Body of pancreas (tissue), 4 donors: ENCODE measurements around the gene CTIF. TPM values are rescaled to one million over a fixed set of nuclear protein-coding genes. Genes with fewer than 3 reads are reported as not detected.
A peak's percentile ranks its signal among the peaks of the same experiment; 100 is the strongest.

ENCODE experiments used
- ATAC-seq: fragments of 150-250 bp; one replicate; pipeline ENCODE4 v1.9.1; 2016
- DNase-seq, 4 donors: peaks; one replicate each; pipeline ENCODE4 v3.0.0-alpha.2; 2019
- H3K27ac ChIP-seq, 4 donors: fragments of 200-600 bp; sonication (generic); 1 replicate in 3 of 4; 2 replicates in 1 of 4; pipeline versions ENCODE4 v1.5.1 to v1.6.1; 2016 to 2019; ENCODE audit warnings: mild to moderate bottlenecking in 1 of 4, mixed read lengths in 1 of 4, moderate library complexity in 1 of 4
- H3K27me3 ChIP-seq, 2 donors: fragments of 200-600 bp; sonication (generic); one replicate each; pipeline ENCODE4 v1.6.0; 2016; ENCODE audit warnings: mild to moderate bottlenecking in 1 of 2
- H3K36me3 ChIP-seq, 2 donors: fragments of 200-600 bp; sonication (generic); replicated peaks in 1 of 2; 2 replicates each; pipeline ENCODE4 v1.5.1; 2016; ENCODE audit warnings: low read depth in 2 of 2; ENCODE audit not compliant: insufficient read depth in 1 of 2
- H3K4me1 ChIP-seq: fragments of 200-600 bp; sonication (generic); one replicate; pipeline ENCODE4 v1.6.0; 2016
- H3K4me3 ChIP-seq, 2 donors: fragments of 200-600 bp; sonication (generic); 1 replicate in 1 of 2; 2 replicates in 1 of 2; pipeline ENCODE4 v1.5.1; 2016 to 2019
- H3K9me3 ChIP-seq, 3 donors: fragments of 200-600 bp; sonication (generic); 1 replicate in 2 of 3; 2 replicates in 1 of 3; pipeline ENCODE4 v1.5.1; 2016
- POLR2A ChIP-seq, 3 donors: fragments of 450-650 bp; IDR thresholded peaks; one replicate each; pipeline ENCODE4 v1.6.1; 2016; ENCODE audit warnings: antibody characterized with exemption in 3 of 3, mild to moderate bottlenecking in 2 of 3
- whole genome bisulfite sequencing, 2 donors: methylation state at CpG; one replicate each; pipeline ENCODE4 v1.1.5; 2017; 5-methylcytosine and 5-hydroxymethylcytosine counted together
- intact Hi-C: fragments of 100-400 bp; cut with DNase I; formaldehyde crosslinking; loops from one replicate; pipeline ENCODE4 v1.15.1; 2023
- total RNA-seq, 2 donors: library from RNA; depleted of rRNA; stranded (reverse); fragments of >200 nt; gene quantifications; one replicate each; pipeline ENCODE4 v1.1.0, GENCODE V29; 2016
- TF ChIP-seq, protein P1 (sequence below), 7 experiments: fragments of 450-650 bp in 4 of 7; fragments of 200-600 bp in 3 of 7; sonication (generic) in 3 of 7; IDR thresholded peaks; one replicate each; pipeline ENCODE4 v1.5.1; 2016 to 2019; ENCODE audit warnings: antibody characterized with exemption in 7 of 7

Gene CTIF
- total RNA-seq, 2 donors from 2014 or later = 18.7 to 24.4 TPM

- intact Hi-C loops = no loop called here
- no peak overlapping the region for H3K4me3 ChIP-seq
- WGBS, 2 donors = 87 to 94% methylated on average over 7 of the region's 7 CpGs
- ATAC-seq (no peak), DNase-seq (no peak)
- H3K36me3 ChIP-seq = no peaks in the 10 kb centered on the region
- H3K27me3 ChIP-seq = no peaks in the 10 kb centered on the region
- TF ChIP-seq, protein P1, sequence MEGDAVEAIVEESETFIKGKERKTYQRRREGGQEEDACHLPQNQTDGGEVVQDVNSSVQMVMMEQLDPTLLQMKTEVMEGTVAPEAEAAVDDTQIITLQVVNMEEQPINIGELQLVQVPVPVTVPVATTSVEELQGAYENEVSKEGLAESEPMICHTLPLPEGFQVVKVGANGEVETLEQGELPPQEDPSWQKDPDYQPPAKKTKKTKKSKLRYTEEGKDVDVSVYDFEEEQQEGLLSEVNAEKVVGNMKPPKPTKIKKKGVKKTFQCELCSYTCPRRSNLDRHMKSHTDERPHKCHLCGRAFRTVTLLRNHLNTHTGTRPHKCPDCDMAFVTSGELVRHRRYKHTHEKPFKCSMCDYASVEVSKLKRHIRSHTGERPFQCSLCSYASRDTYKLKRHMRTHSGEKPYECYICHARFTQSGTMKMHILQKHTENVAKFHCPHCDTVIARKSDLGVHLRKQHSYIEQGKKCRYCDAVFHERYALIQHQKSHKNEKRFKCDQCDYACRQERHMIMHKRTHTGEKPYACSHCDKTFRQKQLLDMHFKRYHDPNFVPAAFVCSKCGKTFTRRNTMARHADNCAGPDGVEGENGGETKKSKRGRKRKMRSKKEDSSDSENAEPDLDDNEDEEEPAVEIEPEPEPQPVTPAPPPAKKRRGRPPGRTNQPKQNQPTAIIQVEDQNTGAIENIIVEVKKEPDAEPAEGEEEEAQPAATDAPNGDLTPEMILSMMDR (IDR thresholded peaks at IDR 0.05) = no peak
- no peak for TF ChIP-seq POLR2A (IDR thresholded peaks at IDR 0.05)
- no peak overlapping the region for H3K27ac ChIP-seq
- H3K4me1 ChIP-seq = no peaks in the 10 kb centered on the region
- H3K9me3 ChIP-seq = no peaks in the 10 kb centered on the region
Observed at GRCh38 chr18:48707636-48708296, 168.9 kb downstream of the CTIF start.

DNA sequence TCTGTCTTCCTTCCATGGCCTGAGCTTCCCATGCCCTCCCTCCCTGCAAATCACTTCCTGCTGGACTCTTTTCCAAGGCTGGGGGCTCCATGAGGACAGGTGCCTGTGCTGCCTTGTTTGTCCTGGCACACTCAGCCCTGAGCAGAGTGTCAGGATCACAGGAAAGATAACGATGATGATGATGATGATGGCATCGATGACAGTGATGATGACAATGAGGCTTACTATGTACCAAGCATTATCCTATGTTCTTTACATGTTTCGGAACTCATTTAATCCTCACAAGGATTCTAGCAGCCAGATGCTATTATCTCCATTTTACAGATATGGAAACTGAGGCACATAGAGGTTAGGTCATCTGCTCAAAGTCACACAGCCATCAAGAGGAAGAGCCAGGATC lies 170.0 kb downstream of the CTIF start:
- Histone ChIP-seq H3K27ac (no peak overlapping the region), H3K4me3 (no peak overlapping the region), H3K36me3 (no peaks in the 10 kb centered on the region), H3K9me3 (no peaks in the 10 kb centered on the region), H3K27me3 (no peaks in the 10 kb centered on the region), H3K4me1 (no peaks in the 10 kb centered on the region)
- no peak for TF ChIP-seq POLR2A (IDR thresholded peaks at IDR 0.05)
- TF ChIP-seq, protein P1 (IDR thresholded peaks at IDR 0.05) = no peak
- DNase-seq (no peak), ATAC-seq (no peak)
- 64 to 80% methylated on average over 3 of the region's 3 CpGs for WGBS, 2 donors
- intact Hi-C loops = no loop called here

GRCh38 chr18:48709371-48710062 lies 170.7 kb downstream of the CTIF start:
- no peaks in the 10 kb centered on the region for H3K36me3 ChIP-seq
- DNase-seq = no peak
- no peak overlapping the region for H3K27ac ChIP-seq
- no peaks in the 10 kb centered on the region for H3K9me3 ChIP-seq
- 68 to 84% methylated on average over 10 to 12 of the region's 12 CpGs for WGBS, 2 donors
- intact Hi-C loops = no loop called here
- ATAC-seq = no peak
- no peak overlapping the region for H3K4me3 ChIP-seq
- no peak for TF ChIP-seq POLR2A (IDR thresholded peaks at IDR 0.05)
- TF ChIP-seq, protein P1 (IDR thresholded peaks at IDR 0.05) = no peak
- no peaks in the 10 kb centered on the region for H3K27me3 ChIP-seq
- no peaks in the 10 kb centered on the region for H3K4me1 ChIP-seq

GRCh38 chr18:48711651-48712486 lies 173.0 kb downstream of the CTIF start:
- intact Hi-C loops = no loop called here
- no peaks in the 10 kb centered on the region for H3K36me3 ChIP-seq
- H3K27ac ChIP-seq = no peak overlapping the region
- no peak for ATAC-seq
- no peak overlapping the region for H3K4me3 ChIP-seq
- H3K9me3 ChIP-seq = no peaks in the 10 kb centered on the region
- DNase-seq = peak in 2 of 4 donors; percentile 12 to 16
- H3K4me1 ChIP-seq = no peaks in the 10 kb centered on the region
- TF ChIP-seq POLR2A (IDR thresholded peaks at IDR 0.05) = no peak
- TF ChIP-seq, protein P1 (IDR thresholded peaks at IDR 0.05) = peak in 3 of 7 experiments; percentile 21 to 27 (median 24)
- no peaks in the 10 kb centered on the region for H3K27me3 ChIP-seq
- 83 to 85% methylated on average over 13 to 15 of the region's 15 CpGs for WGBS, 2 donors
